HEK293 (cell line): ENCODE measurements around the gene C17orf67.

ENCODE experiments used
- EGR2 ChIP-seq: fragments of 450-650 bp; formaldehyde crosslinking; IDR thresholded peaks from 2 replicates; pipeline ENCODE4 v1.5.1; 2016; ENCODE audit warnings: low read depth, missing biosample characterization, missing genetic modification characterization
- GFI1B ChIP-seq: fragments of 450-650 bp; formaldehyde crosslinking; IDR thresholded peaks from 2 replicates; pipeline ENCODE4 v1.5.1; 2016; ENCODE audit warnings: missing biosample characterization, missing genetic modification characterization
- GLI2 ChIP-seq: fragments of 450-650 bp; formaldehyde crosslinking; IDR thresholded peaks from 2 replicates; pipeline ENCODE4; 2017; ENCODE audit warnings: missing biosample characterization, missing genetic modification characterization, low read depth, borderline replicate concordance
- GLI4 ChIP-seq: fragments of 450-650 bp; formaldehyde crosslinking; IDR thresholded peaks from 2 replicates; pipeline ENCODE4 v1.5.1; 2016; ENCODE audit warnings: missing biosample characterization, missing genetic modification characterization
- GLIS1 ChIP-seq: fragments of 450-650 bp; formaldehyde crosslinking; IDR thresholded peaks from 2 replicates; pipeline ENCODE4 v1.5.1; 2016; ENCODE audit warnings: missing biosample characterization, missing genetic modification characterization
- KLF7 ChIP-seq: fragments of 450-650 bp; formaldehyde crosslinking; IDR thresholded peaks from 2 replicates; pipeline ENCODE4 v1.5.1; 2016; ENCODE audit warnings: missing biosample characterization, missing genetic modification characterization, borderline replicate concordance
- RBAK ChIP-seq: fragments of 450-650 bp; formaldehyde crosslinking; IDR thresholded peaks from 2 replicates; pipeline ENCODE4 v1.5.1; 2016; ENCODE audit warnings: missing biosample characterization, missing genetic modification characterization
- SP2 ChIP-seq: fragments of 450-650 bp; formaldehyde crosslinking; IDR thresholded peaks from 2 replicates; pipeline ENCODE4 v1.5.1; 2016; ENCODE audit warnings: missing biosample characterization, missing genetic modification characterization
- SP7 ChIP-seq: fragments of 450-650 bp; formaldehyde crosslinking; IDR thresholded peaks from 2 replicates; pipeline ENCODE4 v1.5.1; 2016; ENCODE audit warnings: missing biosample characterization, missing genetic modification characterization
- WT1 ChIP-seq: fragments of 450-650 bp; formaldehyde crosslinking; IDR thresholded peaks from 2 replicates; pipeline ENCODE4 v1.5.1; 2016; ENCODE audit warnings: missing biosample characterization, missing genetic modification characterization
- ZBTB11 ChIP-seq: fragments of 450-650 bp; formaldehyde crosslinking; conservative IDR thresholded peaks from 2 replicates; pipeline ENCODE4 v1.5.1; 2016; ENCODE audit warnings: low read depth, missing biosample characterization, missing genetic modification characterization
- ZBTB21 ChIP-seq: fragments of 450-650 bp; formaldehyde crosslinking; IDR thresholded peaks from 2 replicates; pipeline ENCODE4 v1.5.1; 2017; ENCODE audit warnings: missing biosample characterization, missing genetic modification characterization
- ZBTB7A ChIP-seq: fragments of 450-650 bp; formaldehyde crosslinking; IDR thresholded peaks from 2 replicates; pipeline ENCODE4 v1.5.1; 2016; ENCODE audit warnings: low read depth, missing biosample characterization, missing genetic modification characterization
- ZNF112 ChIP-seq: fragments of 450-650 bp; formaldehyde crosslinking; IDR thresholded peaks from 2 replicates; pipeline ENCODE4 v1.5.0; 2017; ENCODE audit warnings: missing biosample characterization, missing genetic modification characterization
- ZNF140 ChIP-seq: fragments of 450-650 bp; formaldehyde crosslinking; IDR thresholded peaks from 2 replicates; pipeline ENCODE4 v1.5.1; 2016; ENCODE audit warnings: missing biosample characterization, missing genetic modification characterization
- ZNF16 ChIP-seq: fragments of 450-650 bp; formaldehyde crosslinking; IDR thresholded peaks from 2 replicates; pipeline ENCODE4 v1.5.1; 2016; ENCODE audit warnings: low read depth, missing biosample characterization, missing genetic modification characterization
- ZNF169 ChIP-seq: fragments of 450-650 bp; formaldehyde crosslinking; IDR thresholded peaks from 2 replicates; pipeline ENCODE4 v1.5.1; 2016; ENCODE audit warnings: missing biosample characterization, missing genetic modification characterization
- ZNF184 ChIP-seq: fragments of 450-650 bp; IDR thresholded peaks from 2 replicates; pipeline ENCODE4 v1.5.1; 2018; ENCODE audit warnings: missing biosample characterization, mild to moderate bottlenecking, missing genetic modification characterization
- ZNF214 ChIP-seq: fragments of 450-650 bp; formaldehyde crosslinking; IDR thresholded peaks from 2 replicates; pipeline ENCODE4 v1.5.1; 2017; ENCODE audit warnings: missing biosample characterization, mild to moderate bottlenecking, missing genetic modification characterization, borderline replicate concordance
- ZNF266 ChIP-seq: fragments of 450-650 bp; formaldehyde crosslinking; IDR thresholded peaks from 2 replicates; pipeline ENCODE4 v1.5.1; 2016; ENCODE audit warnings: missing biosample characterization, missing genetic modification characterization, low read depth
- ZNF280D ChIP-seq: fragments of 450-650 bp; formaldehyde crosslinking; IDR thresholded peaks from 2 replicates; pipeline ENCODE4 v1.5.1; 2016; ENCODE audit warnings: missing biosample characterization, missing genetic modification characterization
- ZNF362 ChIP-seq: fragments of 450-650 bp; formaldehyde crosslinking; IDR thresholded peaks from 2 replicates; pipeline ENCODE4 v1.5.1; 2016; ENCODE audit warnings: missing biosample characterization, missing genetic modification characterization
- ZNF404 ChIP-seq: fragments of 450-650 bp; formaldehyde crosslinking; IDR thresholded peaks from 2 replicates; pipeline ENCODE4 v1.5.1; 2017; ENCODE audit warnings: missing biosample characterization, missing genetic modification characterization
- ZNF501 ChIP-seq: fragments of 450-650 bp; formaldehyde crosslinking; IDR thresholded peaks from 2 replicates; pipeline ENCODE4 v1.5.1; 2016; ENCODE audit warnings: missing biosample characterization, missing genetic modification characterization
- ZNF529 ChIP-seq: fragments of 450-650 bp; formaldehyde crosslinking; IDR thresholded peaks from 2 replicates; pipeline ENCODE4 v1.5.1; 2017; ENCODE audit warnings: missing genetic modification characterization, missing biosample characterization; ENCODE audit not compliant: insufficient replicate concordance
- ZNF555 ChIP-seq: fragments of 450-650 bp; formaldehyde crosslinking; conservative IDR thresholded peaks from 2 replicates; pipeline ENCODE4 v1.5.1; 2017; ENCODE audit warnings: missing biosample characterization, mild to moderate bottlenecking, missing genetic modification characterization, inconsistent platforms
- ZNF660 ChIP-seq: fragments of 450-650 bp; IDR thresholded peaks from 2 replicates; pipeline ENCODE4 v1.5.1; 2018; ENCODE audit warnings: missing biosample characterization, mild to moderate bottlenecking, missing genetic modification characterization
- ZNF707 ChIP-seq: fragments of 450-650 bp; formaldehyde crosslinking; IDR thresholded peaks from 2 replicates; pipeline ENCODE4 v1.5.1; 2016; ENCODE audit warnings: missing biosample characterization, missing genetic modification characterization
- ZNF785 ChIP-seq: fragments of 450-650 bp; formaldehyde crosslinking; IDR thresholded peaks from 2 replicates; pipeline ENCODE4 v1.5.1; 2016; ENCODE audit warnings: missing biosample characterization, missing genetic modification characterization
- ZNF830 ChIP-seq: fragments of 450-650 bp; IDR thresholded peaks from 2 replicates; pipeline ENCODE4 v1.5.0; 2018; ENCODE audit warnings: missing biosample characterization, missing genetic modification characterization, low read depth, mild to moderate bottlenecking, moderate library complexity
- ZXDB ChIP-seq: fragments of 450-650 bp; formaldehyde crosslinking; IDR thresholded peaks from 2 replicates; pipeline ENCODE4 v1.5.1; 2016; ENCODE audit warnings: missing biosample characterization, missing genetic modification characterization

Gene C17orf67

GRCh38 chr17:56834380-56835263 lies 902 bp upstream of the C17orf67 start (continued):
- TF ChIP-seq ZNF16 (tag by site-specific recombination) (no peak), WT1 (tag by site-specific recombination) (no peak; the same call in 1 of the 2 replicates), GLIS1 (tag by site-specific recombination) (peak; percentile 8; the same call in 1 of the 2 replicates), SP7 (tag by site-specific recombination) (0 out of 2 replicates have a peak, but pooled peaks have one; percentile 28), ZXDB (tag by site-specific recombination) (0 out of 2 replicates have a peak, but pooled peaks have one; percentile 29), ZBTB7A (tag by site-specific recombination) (no peak), ZNF555 (tag by site-specific recombination) (no peak), ZNF169 (tag by site-specific recombination) (no peak), SP2 (peak; percentile 92), ZNF184 (no peak), ZNF214 (tag by site-specific recombination) (no peak), ZNF140 (tag by site-specific recombination) (no peak), ZBTB11 (tag by site-specific recombination) (peak; percentile 96), ZNF529 (no peak), ZNF112 (tag by site-specific recombination) (no peak), EGR2 (tag by site-specific recombination) (no peak; the same call in 1 of the 2 replicates), ZNF280D (no peak), ZNF501 (peak; percentile 57; the same call in 1 of the 2 replicates), GFI1B (tag by site-specific recombination) (no peak), ZNF660 (no peak), ZNF830 (no peak), ZNF362 (no peak), ZBTB21 (no peak), KLF7 (tag by site-specific recombination) (no peak), ZNF785 (no peak), GLI2 (no peak), GLI4 (tag by site-specific recombination) (no peak), ZNF707 (tag by site-specific recombination) (no peak), ZNF266 (tag by site-specific recombination) (no peak), RBAK (no peak), ZNF404 (tag by site-specific recombination) (no peak)
